H9 (cell line): ENCODE results near the gene NOL11. TPM values are rescaled to one million over a fixed set of nuclear protein-coding genes. Genes with fewer than 3 reads are reported as not detected.

Experiments
- DNase-seq: peaks from one replicate; pipeline ENCODE4 v3.0.0-alpha.2; 2017
- H2AFZ ChIP-seq: one replicate; pipeline ENCODE4 v1.6.1; 2013; ENCODE audit warnings: mild to moderate bottlenecking, low read length, control low read depth, moderate library complexity
- H2AK5ac ChIP-seq: 2 replicates; pipeline ENCODE4 v1.6.1; 2013; ENCODE audit warnings: low read length, control low read depth, mixed read lengths; ENCODE audit not compliant: insufficient read length
- H2BK120ac ChIP-seq: one replicate; pipeline ENCODE4 v1.6.1; 2013; ENCODE audit warnings: low read depth, mild to moderate bottlenecking, low read length, control low read depth, inconsistent platforms; ENCODE audit not compliant: poor library complexity, severe bottlenecking
- H2BK12ac ChIP-seq: 2 replicates; pipeline ENCODE4 v1.6.1; 2013; ENCODE audit warnings: low read length, control low read depth, mixed read lengths, low read depth; ENCODE audit not compliant: insufficient read length
- H2BK15ac ChIP-seq: 2 replicates; pipeline ENCODE4 v1.6.1; 2013; ENCODE audit warnings: low read depth, low read length, control low read depth
- H2BK20ac ChIP-seq: one replicate; pipeline ENCODE4 v1.6.1; 2013; ENCODE audit warnings: low read depth, mild to moderate bottlenecking, low read length, control low read depth, inconsistent platforms; ENCODE audit not compliant: poor library complexity, severe bottlenecking
- H2BK5ac ChIP-seq: 2 replicates; pipeline ENCODE4 v1.6.1; 2013; ENCODE audit warnings: low read length, control low read depth, mixed read lengths; ENCODE audit not compliant: insufficient read length
- H3K14ac ChIP-seq: 2 replicates; pipeline ENCODE4 v1.6.1; 2013; ENCODE audit warnings: low read length, control low read depth; ENCODE audit not compliant: insufficient read depth
- H3K18ac ChIP-seq: 2 replicates; pipeline ENCODE4 v1.6.1; 2013; ENCODE audit warnings: low read depth, mild to moderate bottlenecking, mixed read lengths, low read length, control low read depth; ENCODE audit not compliant: insufficient read length
- H3K23ac ChIP-seq: 2 replicates; pipeline ENCODE4 v1.6.1; 2013; ENCODE audit warnings: low read length, control low read depth, mixed read lengths, low read depth; ENCODE audit not compliant: insufficient read length
- H3K23me2 ChIP-seq: 2 replicates; pipeline ENCODE4 v1.6.1; 2013; ENCODE audit warnings: low read depth, mild to moderate bottlenecking, mixed read lengths, low read length, control low read depth; ENCODE audit not compliant: insufficient read length, poor library complexity, severe bottlenecking
- H3K27ac ChIP-seq: 2 replicates; pipeline ENCODE4 v1.5.1; 2013; ENCODE audit warnings: low read length, control low read depth, mixed read lengths, low read depth; ENCODE audit not compliant: insufficient read length
- H3K27me3 ChIP-seq: 2 replicates; pipeline ENCODE4 v1.6.1; 2013; ENCODE audit warnings: low read length, control low read depth, inconsistent platforms; ENCODE audit not compliant: insufficient read depth
- H3K4ac ChIP-seq: 2 replicates; pipeline ENCODE4 v1.6.1; 2013; ENCODE audit warnings: low read depth, mild to moderate bottlenecking, control low read depth, inconsistent platforms, low read length, moderate library complexity
- H3K4me1 ChIP-seq: 2 replicates; pipeline ENCODE4 v1.6.1; 2013; ENCODE audit warnings: low read length, control low read depth, inconsistent platforms; ENCODE audit not compliant: insufficient read depth
- H3K4me2 ChIP-seq: 2 replicates; pipeline ENCODE4 v1.6.1; 2013; ENCODE audit warnings: low read length, control low read depth, mixed read lengths; ENCODE audit not compliant: insufficient read length, insufficient read depth
- H3K56ac ChIP-seq: 2 replicates; pipeline ENCODE4 v1.6.1; 2013; ENCODE audit warnings: low read depth, mild to moderate bottlenecking, mixed read lengths, low read length, control low read depth; ENCODE audit not compliant: insufficient read length
- H3K79me1 ChIP-seq: 2 replicates; pipeline ENCODE4 v1.6.1; 2013; ENCODE audit warnings: low read depth, mild to moderate bottlenecking, moderate library complexity, low read length, control low read depth, inconsistent platforms; ENCODE audit not compliant: insufficient read depth, poor library complexity, severe bottlenecking
- H3K79me2 ChIP-seq: 2 replicates; pipeline ENCODE4 v1.6.1; 2013; ENCODE audit warnings: low read length, control low read depth, inconsistent platforms; ENCODE audit not compliant: insufficient read depth
- H3K9ac ChIP-seq: 2 replicates; pipeline ENCODE4 v1.6.1; 2013; ENCODE audit warnings: low read length, control low read depth, mixed read lengths; ENCODE audit not compliant: insufficient read length; ENCODE audit errors: extremely low read depth
- H3K9me3 ChIP-seq: one replicate; pipeline ENCODE4 v1.6.1; 2013; ENCODE audit warnings: low read depth, low read length, inconsistent platforms; ENCODE audit not compliant: control insufficient read depth
- H3T11ph ChIP-seq: one replicate; pipeline ENCODE4 v1.6.1; 2013; ENCODE audit warnings: mild to moderate bottlenecking, low read length, control low read depth, inconsistent platforms
- H4K20me1 ChIP-seq: one replicate; pipeline ENCODE4 v1.6.1; 2013; ENCODE audit not compliant: control insufficient read depth, insufficient read length, insufficient read depth
- H4K5ac ChIP-seq: 2 replicates; pipeline ENCODE4 v1.6.1; 2013; ENCODE audit warnings: low read depth, mild to moderate bottlenecking, mixed read lengths, low read length, control low read depth; ENCODE audit not compliant: insufficient read length
- H4K8ac ChIP-seq: replicated peaks from 2 replicates; pipeline ENCODE4 v1.6.1; 2013; ENCODE audit warnings: low read length, control low read depth, mixed read lengths, low read depth; ENCODE audit not compliant: insufficient read length
- H4K91ac ChIP-seq: 2 replicates; pipeline ENCODE4 v1.6.1; 2013; ENCODE audit warnings: low read depth, mild to moderate bottlenecking, moderate library complexity, mixed read lengths, low read length, control low read depth; ENCODE audit not compliant: insufficient read length
- H3K27ac Mint-ChIP-seq, 3 experiments: 2 replicates in 2 of 3; 3 replicates in 1 of 3; pipeline ENCODE4 v1.8.0; 2020 to 2021; ENCODE audit warnings: mixed read lengths in 3 of 3, mild to moderate bottlenecking in 1 of 3, moderate library complexity in 1 of 3
- H3K27me3 Mint-ChIP-seq: 2 replicates; pipeline ENCODE4 v1.8.0; 2021; ENCODE audit warnings: low read depth, mild to moderate bottlenecking, moderate library complexity, mixed read lengths
- H3K36me3 Mint-ChIP-seq, 3 experiments: 2 replicates in 2 of 3; 3 replicates in 1 of 3; pipeline ENCODE4 v1.8.0; 2020 to 2021; ENCODE audit warnings: low read depth in 3 of 3, mixed read lengths in 3 of 3; ENCODE audit not compliant: insufficient read depth in 1 of 3
- H3K4me1 Mint-ChIP-seq, 2 experiments: 2 replicates each; pipeline ENCODE4 v1.8.0; 2020; ENCODE audit warnings: mixed read lengths in 2 of 2
- H3K4me3 Mint-ChIP-seq, 2 experiments: 2 replicates in 1 of 2; 3 replicates in 1 of 2; pipeline ENCODE4 v1.8.0; 2020 to 2021; ENCODE audit warnings: mild to moderate bottlenecking in 2 of 2, mixed read lengths in 2 of 2, moderate library complexity in 1 of 2
- H3K9me3 Mint-ChIP-seq, 2 experiments: 2 replicates in 1 of 2; 3 replicates in 1 of 2; pipeline ENCODE4 v1.8.0; 2020; ENCODE audit warnings: mild to moderate bottlenecking in 2 of 2, mixed read lengths in 2 of 2, moderate library complexity in 1 of 2
- WGBS: extraction: QIAGEN DNeasy Blood & Tissue Kit; methylation state at CpG from one replicate; pipeline ENCODE4 v1.1.7; 2013; ENCODE audit warnings: missing lambda C conversion rate, low lambda C conversion rate, mixed read lengths; ENCODE audit not compliant: insufficient read length; ENCODE audit errors: extremely low coverage; 5-methylcytosine and 5-hydroxymethylcytosine counted together
- total RNA-seq: library from RNA; stranded (reverse); gene quantifications from 2 replicates; pipeline ENCODE4 v1.2.1, GENCODE V29; 2021
- TF ChIP-seq, protein P1 (sequence below): fragments of 200-600 bp; sonication (generic); conservative IDR thresholded peaks from 3 replicates; pipeline ENCODE4 v1.8.0; 2021; ENCODE audit warnings: antibody characterized with exemption, mild to moderate bottlenecking

Gene NOL11
- total RNA-seq, 1 experiment from 2014 or later = 114 TPM

DNA sequence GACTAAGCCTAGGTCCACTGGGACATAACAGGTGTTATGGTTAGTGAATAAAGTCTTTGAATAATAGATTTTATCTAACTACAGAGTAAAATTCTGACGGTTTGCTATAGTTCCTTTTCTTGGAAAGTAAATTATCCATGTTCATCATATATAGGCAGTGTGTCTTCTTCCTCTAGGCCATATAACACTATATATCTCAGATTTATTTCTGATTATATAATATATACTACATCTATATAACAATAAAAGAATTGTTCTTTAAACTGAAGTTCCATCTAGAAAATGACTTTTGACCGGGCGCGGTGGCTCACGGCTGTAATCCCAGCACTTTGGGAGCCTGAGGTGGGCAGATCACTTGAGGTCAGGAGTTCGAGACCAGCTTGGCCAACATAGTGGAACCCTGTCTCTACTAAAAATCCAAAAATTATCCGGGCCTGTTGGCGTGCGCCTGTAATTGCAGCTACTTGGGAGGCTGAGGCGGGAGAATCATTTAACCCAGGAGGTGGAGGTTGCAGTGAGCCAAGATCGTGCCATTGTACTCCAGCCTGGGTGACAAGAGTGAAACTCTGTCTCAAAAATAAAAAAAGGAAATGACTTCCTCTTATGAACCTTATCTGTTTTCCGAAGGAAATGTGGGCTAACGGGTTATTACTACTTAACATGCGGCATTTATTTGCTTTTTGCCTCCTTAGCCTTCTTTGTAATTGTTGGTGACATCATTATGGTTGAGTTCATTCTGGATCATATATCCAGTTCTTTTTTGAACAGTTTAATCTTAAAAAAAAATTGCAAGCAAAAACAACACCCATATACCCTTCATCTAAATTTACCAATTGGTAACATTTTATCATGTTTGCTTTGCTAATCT lies 29.2 kb downstream of the NOL11 start:
- no peaks in the 10 kb centered on the region; the same call in 1 of the 2 replicates for H3K4me1 ChIP-seq
- H3K79me2 ChIP-seq = no peaks in the 10 kb centered on the region
- no peak overlapping the region for H3K4me2 ChIP-seq
- H3T11ph ChIP-seq = no peak overlapping the region
- no peak for DNase-seq
- H2BK5ac ChIP-seq = no peak overlapping the region
- H3K79me1 ChIP-seq = no peaks in the 10 kb centered on the region
- H3K23ac ChIP-seq = no peak overlapping the region
- H3K18ac ChIP-seq = no peak overlapping the region
- Mint-ChIP-seq H3K36me3 (peaks cover 32 to 84% (median 66%) of the 10 kb centered on the region in 3 experiments), H3K27me3 (no peaks in the 10 kb centered on the region), H3K27ac (peak overlapping the region in 2 of 3 experiments; percentile 74 to 83; a peak in 4 of 7 replicates), H3K4me3 (no peak overlapping the region), H3K4me1 (peaks cover 18 to 19% of the 10 kb centered on the region in 2 experiments), H3K9me3 (no peaks in the 10 kb centered on the region)
- H3K9ac ChIP-seq = no peak overlapping the region
- H2AK5ac ChIP-seq = no peak overlapping the region
- H3K23me2 ChIP-seq = no peaks in the 10 kb centered on the region
- no peak overlapping the region for H2BK12ac ChIP-seq
- no peak overlapping the region for H3K56ac ChIP-seq
- H3K27ac ChIP-seq = no peak overlapping the region
- H2BK120ac ChIP-seq = no peak overlapping the region
- H3K9me3 ChIP-seq = no peaks in the 10 kb centered on the region
- no CpG with 5 or more reads among the region's 14 CpGs for WGBS
- H3K27me3 ChIP-seq = no peaks in the 10 kb centered on the region
- H4K91ac ChIP-seq = no peak overlapping the region
- no peak overlapping the region for H3K14ac ChIP-seq
- H2AFZ ChIP-seq = no peak overlapping the region
- no peak overlapping the region for H2BK15ac ChIP-seq
- no peak overlapping the region for H2BK20ac ChIP-seq
- H4K8ac ChIP-seq = no peak overlapping the region
- no peaks in the 10 kb centered on the region for H4K20me1 ChIP-seq
- no peak overlapping the region for H4K5ac ChIP-seq
- no peak overlapping the region for H3K4ac ChIP-seq
- TF ChIP-seq, protein P1, sequence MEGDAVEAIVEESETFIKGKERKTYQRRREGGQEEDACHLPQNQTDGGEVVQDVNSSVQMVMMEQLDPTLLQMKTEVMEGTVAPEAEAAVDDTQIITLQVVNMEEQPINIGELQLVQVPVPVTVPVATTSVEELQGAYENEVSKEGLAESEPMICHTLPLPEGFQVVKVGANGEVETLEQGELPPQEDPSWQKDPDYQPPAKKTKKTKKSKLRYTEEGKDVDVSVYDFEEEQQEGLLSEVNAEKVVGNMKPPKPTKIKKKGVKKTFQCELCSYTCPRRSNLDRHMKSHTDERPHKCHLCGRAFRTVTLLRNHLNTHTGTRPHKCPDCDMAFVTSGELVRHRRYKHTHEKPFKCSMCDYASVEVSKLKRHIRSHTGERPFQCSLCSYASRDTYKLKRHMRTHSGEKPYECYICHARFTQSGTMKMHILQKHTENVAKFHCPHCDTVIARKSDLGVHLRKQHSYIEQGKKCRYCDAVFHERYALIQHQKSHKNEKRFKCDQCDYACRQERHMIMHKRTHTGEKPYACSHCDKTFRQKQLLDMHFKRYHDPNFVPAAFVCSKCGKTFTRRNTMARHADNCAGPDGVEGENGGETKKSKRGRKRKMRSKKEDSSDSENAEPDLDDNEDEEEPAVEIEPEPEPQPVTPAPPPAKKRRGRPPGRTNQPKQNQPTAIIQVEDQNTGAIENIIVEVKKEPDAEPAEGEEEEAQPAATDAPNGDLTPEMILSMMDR = no peak
